ENCODE measurements around the gene ASB4.

DNA sequence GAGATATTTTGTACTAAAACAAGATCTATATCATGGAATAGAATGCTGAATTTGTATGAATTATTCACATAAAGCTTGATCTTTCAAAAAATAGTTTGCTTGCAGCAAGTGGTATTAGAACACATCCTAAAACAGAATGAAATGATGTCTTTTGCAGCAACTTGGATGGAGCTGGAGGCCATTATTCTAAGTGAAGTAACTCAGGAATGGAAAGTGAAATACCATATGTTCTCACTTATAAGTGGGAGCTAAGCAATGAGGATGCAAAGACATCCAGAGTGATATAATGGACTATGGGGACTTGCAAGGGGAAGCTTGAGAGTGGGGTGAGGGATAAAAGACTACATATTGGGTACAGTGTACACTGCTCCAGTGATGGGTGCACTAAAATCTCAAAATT is 53.7 kb downstream of the ASB4 start:
- TF ChIP-seq CTCF (conservative IDR thresholded peaks at IDR 0.05) = no peak
- no peak for TF ChIP-seq EZH2 (IDR thresholded peaks at IDR 0.05; ENCODE audit: low read depth)
